A673 (cell line): Measurements from ENCODE around the gene PNLDC1.

Experiments used
- EZH2 ChIP-seq: fragments of 200-600 bp; sonication (generic); IDR thresholded peaks from 2 replicates; pipeline ENCODE4 v1.6.1; 2017; ENCODE audit warnings: borderline replicate concordance, low read depth, mild to moderate bottlenecking, mixed read lengths, antibody characterized with exemption, low read length; ENCODE audit not compliant: poor library complexity, severe bottlenecking
- TF ChIP-seq, protein P1 (sequence below): fragments of 300-800, 200-600 bp; sonication (generic); conservative IDR thresholded peaks from 2 replicates; pipeline ENCODE4 v1.5.1; 2017; ENCODE audit warnings: low read depth, mild to moderate bottlenecking, antibody characterized with exemption, low read length, moderate library complexity, mixed read lengths

DNA sequence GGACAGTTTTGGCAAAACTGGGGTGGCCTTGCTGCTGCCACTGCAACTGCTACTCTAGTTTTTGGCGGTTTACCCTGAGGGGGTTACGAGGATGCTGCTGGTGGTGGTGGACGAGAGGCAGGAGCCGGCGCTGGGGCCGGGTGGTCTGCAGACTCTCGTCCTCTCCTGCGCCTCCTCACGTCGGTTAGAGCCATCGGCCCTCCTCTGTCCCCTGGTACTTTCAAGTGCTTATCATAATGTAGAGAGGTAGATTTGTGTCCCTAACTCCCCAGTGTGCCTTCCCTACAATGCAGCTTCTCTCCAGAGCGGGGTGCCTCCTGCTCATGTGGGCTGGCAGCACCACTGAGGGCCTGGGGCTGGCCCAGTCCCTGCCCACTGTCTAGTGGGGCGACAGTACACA lies 25.9 kb downstream of the PNLDC1 start:
- TF ChIP-seq, protein P1, sequence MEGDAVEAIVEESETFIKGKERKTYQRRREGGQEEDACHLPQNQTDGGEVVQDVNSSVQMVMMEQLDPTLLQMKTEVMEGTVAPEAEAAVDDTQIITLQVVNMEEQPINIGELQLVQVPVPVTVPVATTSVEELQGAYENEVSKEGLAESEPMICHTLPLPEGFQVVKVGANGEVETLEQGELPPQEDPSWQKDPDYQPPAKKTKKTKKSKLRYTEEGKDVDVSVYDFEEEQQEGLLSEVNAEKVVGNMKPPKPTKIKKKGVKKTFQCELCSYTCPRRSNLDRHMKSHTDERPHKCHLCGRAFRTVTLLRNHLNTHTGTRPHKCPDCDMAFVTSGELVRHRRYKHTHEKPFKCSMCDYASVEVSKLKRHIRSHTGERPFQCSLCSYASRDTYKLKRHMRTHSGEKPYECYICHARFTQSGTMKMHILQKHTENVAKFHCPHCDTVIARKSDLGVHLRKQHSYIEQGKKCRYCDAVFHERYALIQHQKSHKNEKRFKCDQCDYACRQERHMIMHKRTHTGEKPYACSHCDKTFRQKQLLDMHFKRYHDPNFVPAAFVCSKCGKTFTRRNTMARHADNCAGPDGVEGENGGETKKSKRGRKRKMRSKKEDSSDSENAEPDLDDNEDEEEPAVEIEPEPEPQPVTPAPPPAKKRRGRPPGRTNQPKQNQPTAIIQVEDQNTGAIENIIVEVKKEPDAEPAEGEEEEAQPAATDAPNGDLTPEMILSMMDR, result no peak
- no peak for TF ChIP-seq EZH2
